HCT116 (cell line): Measurements from ENCODE around the gene KHNYN. TPM values are rescaled to one million over a fixed set of nuclear protein-coding genes. Genes with fewer than 3 reads are reported as not detected.

ENCODE experiments used
- ATAC-seq: fragments of 200-7000 bp; cut with Tn5 transposase; 2 replicates; pipeline ENCODE4 v1.9.1; 2020; ENCODE audit warnings: mild to moderate bottlenecking, moderate library complexity
- BruUV-seq: library from RNA; stranded (reverse); fragments of 400-500 nt; replicated peaks from 2 replicates; lab custom pipeline; 2021; lab: Mats Ljungman, UMichigan
- CTCF ChIA-PET: fragments of 300-600 bp; sonication (Branson Sonifier 250); formaldehyde crosslinking; loops from one replicate; lab custom pipeline; 2021; ENCODE audit warnings: antibody characterized with exemption; lab: Charles Lee
- POLR2A ChIA-PET: fragments of 300-600, 350-600 bp; sonication (Branson Sonifier 250); formaldehyde crosslinking; loops from one replicate; lab custom pipeline; 2021; ENCODE audit warnings: antibody characterized with exemption; lab: Charles Lee
- RAD21 ChIA-PET, 2 experiments: fragments of 300-600 bp; sonication (Branson Sonifier 250); formaldehyde crosslinking; loops; one replicate each; lab custom pipeline; 2023; ENCODE audit warnings: low total read pairs in 2 of 2; ENCODE audit not compliant: uncharacterized antibody in 2 of 2, unreplicated experiment in 2 of 2, low non-redundant PET in 1 of 2; lab: Charles Lee
- DNase-seq: peaks from one replicate; pipeline ENCODE4 v3.0.0-alpha.2; 2010; ENCODE audit warnings: low read depth, low spot score
- H2AFZ ChIP-seq: fragments of 200-600 bp; shearing (Covaris generic), sonication (generic); 2 replicates; pipeline ENCODE4 v1.6.1; 2017; ENCODE audit warnings: low read depth, mixed run types, mixed read lengths, antibody characterized with exemption, low read length; ENCODE audit not compliant: poor library complexity, severe bottlenecking
- H3K27ac ChIP-seq: 2 replicates; pipeline ENCODE4 v1.5.1; 2012; ENCODE audit warnings: low read depth, low read length
- H3K27me3 ChIP-seq: fragments of 200-600 bp; sonication (generic); 2 replicates; pipeline ENCODE4 v1.6.1; 2016; ENCODE audit warnings: mixed run types, low read length, mixed read lengths; ENCODE audit not compliant: insufficient read depth
- H3K36me3 ChIP-seq, 2 experiments: fragments of 200-500 bp in 1 of 2; fragments of 200-600 bp in 1 of 2; sonication (Bioruptor generic) in 1 of 2; sonication (generic) in 1 of 2; 2 replicates each; pipeline versions ENCODE4 v1.5.1 to v1.6.1; 2014 to 2016; ENCODE audit warnings: low read length in 2 of 2, inconsistent platforms in 1 of 2, mixed read lengths in 1 of 2, mixed run types in 1 of 2; ENCODE audit not compliant: insufficient read depth in 2 of 2, control insufficient read depth in 1 of 2
- H3K4me1 ChIP-seq, 2 experiments: fragments of 200-600 bp in 1 of 2; sonication (generic) in 1 of 2; 2 replicates each; pipeline versions ENCODE4 v1.5.1 to v1.6.1; 2012 to 2017; ENCODE audit warnings: low read length in 2 of 2, inconsistent platforms in 1 of 2, mild to moderate bottlenecking in 1 of 2, mixed read lengths in 1 of 2, mixed run types in 1 of 2, moderate library complexity in 1 of 2; ENCODE audit not compliant: insufficient read depth in 2 of 2, control insufficient read depth in 1 of 2
- H3K4me2 ChIP-seq: fragments of 200-600 bp; sonication (generic); 2 replicates; pipeline ENCODE4 v1.6.1; 2017; ENCODE audit warnings: mixed run types, low read length, mixed read lengths
- H3K4me3 ChIP-seq, 2 experiments: fragments of 200-600 bp in 1 of 2; sonication (generic) in 1 of 2; replicated peaks in 1 of 2; 2 replicates each; pipeline ENCODE4 v1.5.1; 2011 to 2016; ENCODE audit warnings: low read length in 2 of 2, control low read depth in 1 of 2, low read depth in 1 of 2, mild to moderate bottlenecking in 1 of 2, mixed read lengths in 1 of 2, mixed run types in 1 of 2
- H3K79me2 ChIP-seq: fragments of 200-600 bp; sonication (generic); 2 replicates; pipeline ENCODE4 v1.6.1; 2017; ENCODE audit warnings: mild to moderate bottlenecking, mixed run types, low read length, moderate library complexity, mixed read lengths; ENCODE audit not compliant: insufficient read depth
- H3K9ac ChIP-seq: fragments of 200-600 bp; sonication (generic); 2 replicates; pipeline ENCODE4 v1.6.1; 2016; ENCODE audit warnings: low read length, mixed read lengths
- H3K9me2 ChIP-seq: fragments of 200-600 bp; sonication (generic), shearing (Covaris generic); 2 replicates; pipeline ENCODE4 v1.6.1; 2017; ENCODE audit warnings: mixed run types, mild to moderate bottlenecking, moderate library complexity; ENCODE audit not compliant: insufficient read depth
- H3K9me3 ChIP-seq, 2 experiments: fragments of 200-500 bp in 1 of 2; fragments of 200-600 bp in 1 of 2; sonication (Bioruptor generic) in 1 of 2; sonication (generic) in 1 of 2; 2 replicates each; pipeline ENCODE4 v1.6.1; 2014 to 2017; ENCODE audit warnings: low read length in 2 of 2, mixed read lengths in 2 of 2, inconsistent platforms in 1 of 2, low read depth in 1 of 2, mild to moderate bottlenecking in 1 of 2, mixed run types in 1 of 2, moderate library complexity in 1 of 2; ENCODE audit not compliant: control insufficient read depth in 1 of 2, insufficient read depth in 1 of 2
- H4K20me1 ChIP-seq: fragments of 200-600 bp; sonication (generic), shearing (Covaris generic); 2 replicates; pipeline ENCODE4 v1.6.1; 2017; ENCODE audit warnings: mixed run types, mild to moderate bottlenecking, moderate library complexity; ENCODE audit not compliant: insufficient read depth
- CBX3 ChIP-seq: IDR thresholded peaks from 2 replicates; pipeline ENCODE4 v1.6.1; 2012; ENCODE audit warnings: low read depth
- CEBPB ChIP-seq: IDR thresholded peaks from 2 replicates; pipeline ENCODE4 v1.6.1; 2012; ENCODE audit warnings: low read depth
- ELF1 ChIP-seq: IDR thresholded peaks from 2 replicates; pipeline ENCODE4 v1.6.1; 2012; ENCODE audit warnings: low read depth, borderline replicate concordance
- EZH2 ChIP-seq: fragments of 200-600 bp; sonication (generic); IDR thresholded peaks from 2 replicates; pipeline ENCODE4 v1.6.1; 2017; ENCODE audit warnings: antibody characterized with exemption, mixed run types
- FOSL1 ChIP-seq: IDR thresholded peaks from 2 replicates; pipeline ENCODE4 v1.6.1; 2012; ENCODE audit warnings: low read depth
- POLR2A ChIP-seq: IDR thresholded peaks from 2 replicates; pipeline ENCODE4 v1.7.0; 2011; ENCODE audit warnings: borderline replicate concordance; ENCODE audit not compliant: insufficient read depth, insufficient read length; ENCODE audit errors: extremely low read depth
- intact Hi-C: fragments of 100-400 bp; cut with micrococcal nuclease; formaldehyde crosslinking; loops from 2 replicates; pipeline ENCODE4 v1.10.0; 2022
- total RNA-seq: library from RNA; stranded (reverse); gene quantifications from one replicate; pipeline ENCODE4 v1.2.1, GENCODE V29; 2021; ENCODE audit not compliant: unreplicated experiment
- TF ChIP-seq, protein P1 (sequence below), 3 experiments: fragments of 200-600 bp in 1 of 3; sonication (generic) in 1 of 3; IDR thresholded peaks in 2 of 3; conservative IDR thresholded peaks in 1 of 3; 2 replicates each; pipeline ENCODE4 v1.5.1; 2012 to 2017; ENCODE audit warnings: low read depth in 2 of 3, low read length in 2 of 3, antibody characterized with exemption in 1 of 3, borderline replicate concordance in 1 of 3, control low read depth in 1 of 3, mild to moderate bottlenecking in 1 of 3, mixed read lengths in 1 of 3, mixed run types in 1 of 3, moderate library complexity in 1 of 3; ENCODE audit not compliant: insufficient read depth in 1 of 3
- TF ChIP-seq, protein P2 (sequence below): IDR thresholded peaks from 2 replicates; pipeline ENCODE4 v1.6.1; 2011; ENCODE audit warnings: mild to moderate bottlenecking, low read length, moderate library complexity; ENCODE audit not compliant: insufficient replicate concordance; ENCODE audit errors: extremely low read depth

KHNYN gene
- total RNA-seq, 1 experiment from 2014 or later, result 50.1 TPM

- peak overlapping the region; percentile 93 to 95 for H3K4me3 ChIP-seq
- ChIA-PET RAD21 (no interaction called here), POLR2A (interaction anchor here (0.7 to 1.1 kb wide), 2 partner anchors 10 to 17 kb away, joined by 3 to 4 read pairs; no protein-coding TSS in a partner anchor), CTCF (interaction anchor here (1.7 to 4.1 kb wide), 2 partner anchors 13 to 96 kb away, joined by 5 to 162 read pairs; partner anchors contain the start of gene ADCY4)
- peak overlapping the region; percentile 92; the same call in 1 of the 2 replicates for H3K27ac ChIP-seq
- peaks cover 10% of the 10 kb centered on the region in 2 experiments; a peak in 2 of 4 replicates for H3K36me3 ChIP-seq
- ATAC-seq, result no peak
- DNase-seq, result no peak
- H3K9me2 ChIP-seq, result no peaks in the 10 kb centered on the region
- no peaks in the 10 kb centered on the region for H3K27me3 ChIP-seq
- no peaks in the 10 kb centered on the region for H4K20me1 ChIP-seq
- H3K4me1 ChIP-seq, result peaks cover 14 to 37% of the 10 kb centered on the region in 2 experiments
- TF ChIP-seq CEBPB, result no peak
- no peak for TF ChIP-seq CBX3
- no peak for TF ChIP-seq POLR2A
- TF ChIP-seq, protein P1, sequence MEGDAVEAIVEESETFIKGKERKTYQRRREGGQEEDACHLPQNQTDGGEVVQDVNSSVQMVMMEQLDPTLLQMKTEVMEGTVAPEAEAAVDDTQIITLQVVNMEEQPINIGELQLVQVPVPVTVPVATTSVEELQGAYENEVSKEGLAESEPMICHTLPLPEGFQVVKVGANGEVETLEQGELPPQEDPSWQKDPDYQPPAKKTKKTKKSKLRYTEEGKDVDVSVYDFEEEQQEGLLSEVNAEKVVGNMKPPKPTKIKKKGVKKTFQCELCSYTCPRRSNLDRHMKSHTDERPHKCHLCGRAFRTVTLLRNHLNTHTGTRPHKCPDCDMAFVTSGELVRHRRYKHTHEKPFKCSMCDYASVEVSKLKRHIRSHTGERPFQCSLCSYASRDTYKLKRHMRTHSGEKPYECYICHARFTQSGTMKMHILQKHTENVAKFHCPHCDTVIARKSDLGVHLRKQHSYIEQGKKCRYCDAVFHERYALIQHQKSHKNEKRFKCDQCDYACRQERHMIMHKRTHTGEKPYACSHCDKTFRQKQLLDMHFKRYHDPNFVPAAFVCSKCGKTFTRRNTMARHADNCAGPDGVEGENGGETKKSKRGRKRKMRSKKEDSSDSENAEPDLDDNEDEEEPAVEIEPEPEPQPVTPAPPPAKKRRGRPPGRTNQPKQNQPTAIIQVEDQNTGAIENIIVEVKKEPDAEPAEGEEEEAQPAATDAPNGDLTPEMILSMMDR (IDR thresholded peaks at IDR 0.05 in 2 of 3, conservative IDR thresholded peaks at IDR 0.05 in 1 of 3; ENCODE audit: borderline replicate concordance in 1 of 3, insufficient read depth in 1 of 3, low read depth in 2 of 3, low read length in 2 of 3), result no peak
- no peak for TF ChIP-seq ELF1
- TF ChIP-seq FOSL1, result no peak
- TF ChIP-seq, protein P2, sequence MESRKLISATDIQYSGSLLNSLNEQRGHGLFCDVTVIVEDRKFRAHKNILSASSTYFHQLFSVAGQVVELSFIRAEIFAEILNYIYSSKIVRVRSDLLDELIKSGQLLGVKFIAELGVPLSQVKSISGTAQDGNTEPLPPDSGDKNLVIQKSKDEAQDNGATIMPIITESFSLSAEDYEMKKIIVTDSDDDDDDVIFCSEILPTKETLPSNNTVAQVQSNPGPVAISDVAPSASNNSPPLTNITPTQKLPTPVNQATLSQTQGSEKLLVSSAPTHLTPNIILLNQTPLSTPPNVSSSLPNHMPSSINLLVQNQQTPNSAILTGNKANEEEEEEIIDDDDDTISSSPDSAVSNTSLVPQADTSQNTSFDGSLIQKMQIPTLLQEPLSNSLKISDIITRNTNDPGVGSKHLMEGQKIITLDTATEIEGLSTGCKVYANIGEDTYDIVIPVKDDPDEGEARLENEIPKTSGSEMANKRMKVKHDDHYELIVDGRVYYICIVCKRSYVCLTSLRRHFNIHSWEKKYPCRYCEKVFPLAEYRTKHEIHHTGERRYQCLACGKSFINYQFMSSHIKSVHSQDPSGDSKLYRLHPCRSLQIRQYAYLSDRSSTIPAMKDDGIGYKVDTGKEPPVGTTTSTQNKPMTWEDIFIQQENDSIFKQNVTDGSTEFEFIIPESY, result no peak
- no peak for TF ChIP-seq EZH2
- H3K4me2 ChIP-seq, result peak overlapping the region; percentile 95
- peak overlapping the region; percentile 95 for H3K9ac ChIP-seq
- BruUV-seq, result no TSS peak
- intact Hi-C loops, result no loop called here
- no peak overlapping the region for H2AFZ ChIP-seq
- H3K9me3 ChIP-seq, result no peaks in the 10 kb centered on the region
- H3K79me2 ChIP-seq, result peaks cover 21% of the 10 kb centered on the region
Observed at GRCh38 chr14:24428628-24429394, 943 bp upstream of the KHNYN start.
